GM23338 (cell line): ENCODE results near the gene SLC6A3. TPM values are rescaled to one million over a fixed set of nuclear protein-coding genes. Genes with fewer than 3 reads are reported as not detected.

Source experiments
- ATAC-seq: fragments of 200-7000 bp; cut with Tn5 transposase; 3 replicates; pipeline ENCODE4 v1.9.1; 2020
- DNase-seq: peaks from one replicate; pipeline ENCODE4 v3.0.0-alpha.2; 2015; ENCODE audit warnings: low spot score
- H2AFZ ChIP-seq: fragments of 200-600 bp; sonication (generic); 2 replicates; pipeline ENCODE4 v1.8.0; 2016; ENCODE audit warnings: antibody characterized with exemption, mild to moderate bottlenecking, moderate library complexity
- H3F3A ChIP-seq: fragments of 200-600 bp; sonication (generic); replicated peaks from 2 replicates; pipeline ENCODE4 v1.8.0; 2017; ENCODE audit warnings: antibody characterized with exemption, mixed run types, low read depth
- H3K27ac ChIP-seq: fragments of 200-600 bp; sonication (generic); 2 replicates; pipeline ENCODE4 v1.6.1; 2016; ENCODE audit warnings: low read depth
- H3K27me3 ChIP-seq: fragments of 200-600 bp; sonication (generic); 2 replicates; pipeline ENCODE4 v1.8.0; 2016; ENCODE audit warnings: mild to moderate bottlenecking, mixed run types, moderate library complexity; ENCODE audit not compliant: insufficient read depth
- H3K36me3 ChIP-seq: fragments of 200-600 bp; sonication (generic); 2 replicates; pipeline ENCODE4 v1.8.0; 2016; ENCODE audit warnings: mild to moderate bottlenecking; ENCODE audit not compliant: insufficient read depth
- H3K4me1 ChIP-seq: fragments of 200-600 bp; sonication (generic); 2 replicates; pipeline ENCODE4 v1.8.0; 2016; ENCODE audit warnings: mild to moderate bottlenecking, moderate library complexity; ENCODE audit not compliant: insufficient read depth
- H3K4me2 ChIP-seq: fragments of 200-600 bp; sonication (generic); 2 replicates; pipeline ENCODE4 v1.7.1; 2017; ENCODE audit warnings: mixed run types
- H3K4me3 ChIP-seq: fragments of 200-600 bp; sonication (generic); 2 replicates; pipeline ENCODE4 v1.6.1; 2016; ENCODE audit warnings: mixed run types
- H3K79me2 ChIP-seq: fragments of 200-600 bp; sonication (generic); replicated peaks from 2 replicates; pipeline ENCODE4 v1.8.0; 2017; ENCODE audit warnings: mild to moderate bottlenecking; ENCODE audit not compliant: insufficient read depth
- H3K9me2 ChIP-seq: fragments of 200-600 bp; sonication (generic); 2 replicates; pipeline ENCODE4 v1.8.0; 2017; ENCODE audit not compliant: insufficient read depth
- H4K20me1 ChIP-seq: fragments of 200-600 bp; sonication (generic); replicated peaks from 2 replicates; pipeline ENCODE4 v1.8.0; 2017; ENCODE audit warnings: mild to moderate bottlenecking; ENCODE audit not compliant: insufficient read depth
- H3K27ac Mint-ChIP-seq: 2 replicates; pipeline ENCODE4 v1.8.0; 2020; ENCODE audit warnings: inconsistent platforms, mild to moderate bottlenecking, moderate library complexity, mixed read lengths
- H3K27me3 Mint-ChIP-seq: 3 replicates; pipeline ENCODE4 v1.8.0; 2022; ENCODE audit warnings: low read depth, mild to moderate bottlenecking, moderate library complexity, mixed read lengths, inconsistent platforms; ENCODE audit not compliant: insufficient read depth, poor library complexity
- H3K36me3 Mint-ChIP-seq: 3 replicates; pipeline ENCODE4 v1.8.0; 2021; ENCODE audit warnings: low read depth, mild to moderate bottlenecking, inconsistent platforms, moderate library complexity, mixed read lengths
- H3K4me1 Mint-ChIP-seq: 3 replicates; pipeline ENCODE4 v1.8.0; 2020; ENCODE audit warnings: mild to moderate bottlenecking, inconsistent platforms, mixed read lengths
- H3K4me3 Mint-ChIP-seq: 3 replicates; pipeline ENCODE4 v1.8.0; 2021; ENCODE audit warnings: moderate library complexity, mild to moderate bottlenecking, inconsistent platforms, mixed read lengths
- H3K9me3 Mint-ChIP-seq: 3 replicates; pipeline ENCODE4 v1.8.0; 2020; ENCODE audit warnings: moderate library complexity, mild to moderate bottlenecking, inconsistent platforms, mixed read lengths
- CREB1 ChIP-seq: fragments of 250-450 bp; sonication (Bioruptor Pico); IDR thresholded peaks from 2 replicates; pipeline ENCODE4 v1.5.0; 2020; ENCODE audit warnings: low read depth, mild to moderate bottlenecking, moderate library complexity
- EZH2 ChIP-seq: fragments of 200-600 bp; sonication (generic); IDR thresholded peaks from one replicate; pipeline ENCODE4 v1.8.0; 2017; ENCODE audit warnings: antibody characterized with exemption, mild to moderate bottlenecking, low read depth; ENCODE audit not compliant: unreplicated experiment
- EZH2phosphoT487 ChIP-seq: fragments of 200-600 bp; sonication (generic); IDR thresholded peaks from one replicate; pipeline ENCODE4 v1.8.1; 2018; ENCODE audit warnings: antibody characterized with exemption; ENCODE audit not compliant: unreplicated experiment
- POLR2AphosphoS5 ChIP-seq: IDR thresholded peaks from 2 replicates; pipeline ENCODE4 v1.6.1; 2016; ENCODE audit warnings: antibody characterized with exemption, low read depth
- STAT1 ChIP-seq: IDR thresholded peaks from one replicate; pipeline ENCODE4 v1.6.1; 2016; ENCODE audit warnings: antibody characterized with exemption; ENCODE audit not compliant: unreplicated experiment
- ZNF114 ChIP-seq: fragments of 250-450 bp; sonication (Bioruptor Pico); IDR thresholded peaks from 2 replicates; pipeline ENCODE4 v1.5.0; 2020; ENCODE audit warnings: mild to moderate bottlenecking, moderate library complexity
- ZNF331 ChIP-seq: fragments of 250-450 bp; sonication (Bioruptor Pico); IDR thresholded peaks from 2 replicates; pipeline ENCODE4 v1.5.0; 2020; ENCODE audit warnings: low read depth, mild to moderate bottlenecking, moderate library complexity
- polyA plus RNA-seq: library from polyadenylated mRNA; unstranded; fragments of >200 nt; fragmentation: Nextera tagmentation; extraction: Ambion mirVana; gene quantifications from 2 replicates; pipeline ENCODE4 v1.2.1, GENCODE V29; 2016
- total RNA-seq: library from RNA; depleted of rRNA; stranded (reverse); fragments of >200 nt; shearing (Covaris generic); gene quantifications from 2 replicates; pipeline ENCODE4 v1.2.3, GENCODE V29; 2014
- TF ChIP-seq, protein P1 (sequence below): fragments of 250-450 bp; sonication (Bioruptor Pico); IDR thresholded peaks from 2 replicates; pipeline ENCODE4 v1.5.0; 2020; ENCODE audit warnings: mild to moderate bottlenecking, moderate library complexity
- TF ChIP-seq, protein P2 (sequence below): IDR thresholded peaks from 2 replicates; pipeline ENCODE4 v1.6.1; 2016; ENCODE audit warnings: antibody characterized with exemption
- TF ChIP-seq, protein P3 (sequence below), 2 experiments: fragments of 200-600 bp in 1 of 2; sonication (generic) in 1 of 2; conservative IDR thresholded peaks; 2 replicates each; pipeline versions ENCODE4 v1.5.1 to v1.6.1; 2016 to 2017; ENCODE audit warnings: antibody characterized with exemption in 2 of 2, low read depth in 2 of 2, mild to moderate bottlenecking in 2 of 2, moderate library complexity in 1 of 2

Gene SLC6A3
- total and polyA plus RNA-seq, 2 experiments from 2014 or later, result 0.76 to 1.0 TPM

DNA sequence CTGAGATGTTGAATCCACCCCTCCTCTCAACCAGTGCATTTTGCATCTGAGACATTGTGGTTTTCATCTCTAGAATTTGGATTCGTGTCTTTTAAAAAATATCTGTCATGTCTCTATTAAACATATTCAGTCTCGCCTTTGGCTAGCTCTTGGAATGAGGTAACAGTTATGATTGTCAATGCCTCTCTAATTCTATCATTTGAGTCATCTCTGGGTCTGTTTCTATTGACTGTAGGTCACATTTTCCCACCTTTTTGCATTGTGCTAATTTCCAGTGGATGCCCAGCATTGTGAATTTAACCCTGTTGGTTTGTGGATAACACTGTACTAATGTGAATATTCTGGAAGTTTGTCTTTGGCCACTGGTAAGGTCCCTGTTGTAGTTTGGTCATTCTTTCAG is 8.4 kb upstream of the SLC6A3 start (continued):
- TF ChIP-seq, protein P1, sequence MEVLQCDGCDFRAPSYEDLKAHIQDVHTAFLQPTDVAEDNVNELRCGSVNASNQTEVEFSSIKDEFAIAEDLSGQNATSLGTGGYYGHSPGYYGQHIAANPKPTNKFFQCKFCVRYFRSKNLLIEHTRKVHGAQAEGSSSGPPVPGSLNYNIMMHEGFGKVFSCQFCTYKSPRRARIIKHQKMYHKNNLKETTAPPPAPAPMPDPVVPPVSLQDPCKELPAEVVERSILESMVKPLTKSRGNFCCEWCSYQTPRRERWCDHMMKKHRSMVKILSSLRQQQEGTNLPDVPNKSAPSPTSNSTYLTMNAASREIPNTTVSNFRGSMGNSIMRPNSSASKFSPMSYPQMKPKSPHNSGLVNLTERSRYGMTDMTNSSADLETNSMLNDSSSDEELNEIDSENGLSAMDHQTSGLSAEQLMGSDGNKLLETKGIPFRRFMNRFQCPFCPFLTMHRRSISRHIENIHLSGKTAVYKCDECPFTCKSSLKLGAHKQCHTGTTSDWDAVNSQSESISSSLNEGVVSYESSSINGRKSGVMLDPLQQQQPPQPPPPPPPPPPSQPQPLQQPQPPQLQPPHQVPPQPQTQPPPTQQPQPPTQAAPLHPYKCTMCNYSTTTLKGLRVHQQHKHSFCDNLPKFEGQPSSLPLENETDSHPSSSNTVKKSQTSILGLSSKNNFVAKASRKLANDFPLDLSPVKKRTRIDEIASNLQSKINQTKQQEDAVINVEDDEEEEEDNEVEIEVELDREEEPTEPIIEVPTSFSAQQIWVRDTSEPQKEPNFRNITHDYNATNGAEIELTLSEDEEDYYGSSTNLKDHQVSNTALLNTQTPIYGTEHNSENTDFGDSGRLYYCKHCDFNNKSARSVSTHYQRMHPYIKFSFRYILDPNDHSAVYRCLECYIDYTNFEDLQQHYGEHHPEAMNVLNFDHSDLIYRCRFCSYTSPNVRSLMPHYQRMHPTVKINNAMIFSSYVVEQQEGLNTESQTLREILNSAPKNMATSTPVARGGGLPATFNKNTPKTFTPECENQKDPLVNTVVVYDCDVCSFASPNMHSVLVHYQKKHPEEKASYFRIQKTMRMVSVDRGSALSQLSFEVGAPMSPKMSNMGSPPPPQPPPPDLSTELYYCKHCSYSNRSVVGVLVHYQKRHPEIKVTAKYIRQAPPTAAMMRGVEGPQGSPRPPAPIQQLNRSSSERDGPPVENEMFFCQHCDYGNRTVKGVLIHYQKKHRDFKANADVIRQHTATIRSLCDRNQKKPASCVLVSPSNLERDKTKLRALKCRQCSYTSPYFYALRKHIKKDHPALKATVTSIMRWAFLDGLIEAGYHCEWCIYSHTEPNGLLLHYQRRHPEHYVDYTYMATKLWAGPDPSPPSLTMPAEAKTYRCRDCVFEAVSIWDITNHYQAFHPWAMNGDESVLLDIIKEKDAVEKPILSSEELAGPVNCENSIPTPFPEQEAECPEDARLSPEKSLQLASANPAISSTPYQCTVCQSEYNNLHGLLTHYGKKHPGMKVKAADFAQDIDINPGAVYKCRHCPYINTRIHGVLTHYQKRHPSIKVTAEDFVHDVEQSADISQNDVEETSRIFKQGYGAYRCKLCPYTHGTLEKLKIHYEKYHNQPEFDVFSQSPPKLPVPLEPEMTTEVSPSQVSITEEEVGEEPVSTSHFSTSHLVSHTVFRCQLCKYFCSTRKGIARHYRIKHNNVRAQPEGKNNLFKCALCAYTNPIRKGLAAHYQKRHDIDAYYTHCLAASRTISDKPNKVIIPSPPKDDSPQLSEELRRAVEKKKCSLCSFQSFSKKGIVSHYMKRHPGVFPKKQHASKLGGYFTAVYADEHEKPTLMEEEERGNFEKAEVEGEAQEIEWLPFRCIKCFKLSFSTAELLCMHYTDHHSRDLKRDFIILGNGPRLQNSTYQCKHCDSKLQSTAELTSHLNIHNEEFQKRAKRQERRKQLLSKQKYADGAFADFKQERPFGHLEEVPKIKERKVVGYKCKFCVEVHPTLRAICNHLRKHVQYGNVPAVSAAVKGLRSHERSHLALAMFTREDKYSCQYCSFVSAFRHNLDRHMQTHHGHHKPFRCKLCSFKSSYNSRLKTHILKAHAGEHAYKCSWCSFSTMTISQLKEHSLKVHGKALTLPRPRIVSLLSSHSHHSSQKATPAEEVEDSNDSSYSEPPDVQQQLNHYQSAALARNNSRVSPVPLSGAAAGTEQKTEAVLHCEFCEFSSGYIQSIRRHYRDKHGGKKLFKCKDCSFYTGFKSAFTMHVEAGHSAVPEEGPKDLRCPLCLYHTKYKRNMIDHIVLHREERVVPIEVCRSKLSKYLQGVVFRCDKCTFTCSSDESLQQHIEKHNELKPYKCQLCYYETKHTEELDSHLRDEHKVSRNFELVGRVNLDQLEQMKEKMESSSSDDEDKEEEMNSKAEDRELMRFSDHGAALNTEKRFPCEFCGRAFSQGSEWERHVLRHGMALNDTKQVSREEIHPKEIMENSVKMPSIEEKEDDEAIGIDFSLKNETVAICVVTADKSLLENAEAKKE, result no peak
- no peak for TF ChIP-seq ZNF114 (CRISPR knock-in tag)
- TF ChIP-seq, protein P2, sequence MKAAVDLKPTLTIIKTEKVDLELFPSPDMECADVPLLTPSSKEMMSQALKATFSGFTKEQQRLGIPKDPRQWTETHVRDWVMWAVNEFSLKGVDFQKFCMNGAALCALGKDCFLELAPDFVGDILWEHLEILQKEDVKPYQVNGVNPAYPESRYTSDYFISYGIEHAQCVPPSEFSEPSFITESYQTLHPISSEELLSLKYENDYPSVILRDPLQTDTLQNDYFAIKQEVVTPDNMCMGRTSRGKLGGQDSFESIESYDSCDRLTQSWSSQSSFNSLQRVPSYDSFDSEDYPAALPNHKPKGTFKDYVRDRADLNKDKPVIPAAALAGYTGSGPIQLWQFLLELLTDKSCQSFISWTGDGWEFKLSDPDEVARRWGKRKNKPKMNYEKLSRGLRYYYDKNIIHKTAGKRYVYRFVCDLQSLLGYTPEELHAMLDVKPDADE, result no peak
- no peak for TF ChIP-seq CREB1 (CRISPR knock-in tag)
- no peak for TF ChIP-seq STAT1
- TF ChIP-seq ZNF331, result no peak
- no peak for TF ChIP-seq EZH2
- no peak for TF ChIP-seq POLR2AphosphoS5
- no peak for TF ChIP-seq EZH2phosphoT487

DNA sequence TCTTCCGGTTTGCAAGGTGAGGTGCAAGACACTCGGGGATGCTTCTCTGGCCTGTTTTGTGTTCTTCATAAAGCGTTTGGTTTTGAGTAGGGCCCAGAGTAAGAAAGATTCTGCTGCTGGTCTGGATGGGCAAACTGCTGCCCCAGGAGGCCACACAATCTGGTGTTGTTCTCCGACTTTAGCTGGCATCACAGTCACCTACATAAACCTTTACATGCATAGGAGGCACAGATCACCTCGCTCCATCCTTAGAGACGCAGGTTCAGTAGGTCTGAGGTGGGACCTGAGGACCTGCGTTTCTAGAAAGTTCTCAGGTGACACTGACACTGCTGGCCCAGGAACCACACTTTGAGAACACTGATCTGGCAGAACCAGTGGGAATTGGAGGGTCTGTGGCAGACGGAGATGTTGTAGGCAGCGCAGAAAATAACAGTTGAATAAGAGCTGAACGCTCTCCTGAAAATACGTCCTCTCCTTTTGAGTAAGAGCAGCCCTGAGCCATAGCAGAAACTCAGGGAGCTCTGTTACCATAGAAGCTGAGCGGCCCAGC is 3.9 kb upstream of the SLC6A3 start:
- no peaks in the 10 kb centered on the region for H3F3A ChIP-seq
- Mint-ChIP-seq H3K4me1 (0 out of 3 replicates have a peak, but pooled peaks cover 2% of the 10 kb centered on the region), H3K9me3 (peaks cover 27% of the 10 kb centered on the region), H3K27ac (no peak overlapping the region), H3K36me3 (peaks cover 9% of the 10 kb centered on the region; the same call in 1 of the 3 replicates), H3K4me3 (no peak overlapping the region), H3K27me3 (peaks cover 36% of the 10 kb centered on the region)
- no peaks in the 10 kb centered on the region for H3K36me3 ChIP-seq
- no peak overlapping the region for H3K4me3 ChIP-seq
- H3K27ac ChIP-seq, result no peak overlapping the region
- peaks cover 40% of the 10 kb centered on the region for H3K27me3 ChIP-seq
- H3K4me2 ChIP-seq, result no peak overlapping the region
- no peak for DNase-seq
- no peak overlapping the region for H2AFZ ChIP-seq
- no peaks in the 10 kb centered on the region for H4K20me1 ChIP-seq
- H3K9me2 ChIP-seq, result no peaks in the 10 kb centered on the region
- H3K4me1 ChIP-seq, result no peaks in the 10 kb centered on the region
- no peak for ATAC-seq
- H3K79me2 ChIP-seq, result no peaks in the 10 kb centered on the region
- TF ChIP-seq, protein P3, sequence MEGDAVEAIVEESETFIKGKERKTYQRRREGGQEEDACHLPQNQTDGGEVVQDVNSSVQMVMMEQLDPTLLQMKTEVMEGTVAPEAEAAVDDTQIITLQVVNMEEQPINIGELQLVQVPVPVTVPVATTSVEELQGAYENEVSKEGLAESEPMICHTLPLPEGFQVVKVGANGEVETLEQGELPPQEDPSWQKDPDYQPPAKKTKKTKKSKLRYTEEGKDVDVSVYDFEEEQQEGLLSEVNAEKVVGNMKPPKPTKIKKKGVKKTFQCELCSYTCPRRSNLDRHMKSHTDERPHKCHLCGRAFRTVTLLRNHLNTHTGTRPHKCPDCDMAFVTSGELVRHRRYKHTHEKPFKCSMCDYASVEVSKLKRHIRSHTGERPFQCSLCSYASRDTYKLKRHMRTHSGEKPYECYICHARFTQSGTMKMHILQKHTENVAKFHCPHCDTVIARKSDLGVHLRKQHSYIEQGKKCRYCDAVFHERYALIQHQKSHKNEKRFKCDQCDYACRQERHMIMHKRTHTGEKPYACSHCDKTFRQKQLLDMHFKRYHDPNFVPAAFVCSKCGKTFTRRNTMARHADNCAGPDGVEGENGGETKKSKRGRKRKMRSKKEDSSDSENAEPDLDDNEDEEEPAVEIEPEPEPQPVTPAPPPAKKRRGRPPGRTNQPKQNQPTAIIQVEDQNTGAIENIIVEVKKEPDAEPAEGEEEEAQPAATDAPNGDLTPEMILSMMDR (conservative IDR thresholded peaks at IDR 0.05; ENCODE audit: low read depth in 2 of 2), result no peak
- TF ChIP-seq EZH2phosphoT487 (no peak), ZNF114 (CRISPR knock-in tag) (no peak), EZH2 (no peak)
